Esophagus squamous epithelium (tissue), 4 donors: ENCODE measurements around the gene PCSK9.

ENCODE experiments used
- POLR2A ChIP-seq, 4 donors: fragments of 450-650 bp; IDR thresholded peaks; one replicate each; pipeline ENCODE4 v1.6.1; 2017; ENCODE audit warnings: antibody characterized with exemption in 4 of 4, mild to moderate bottlenecking in 4 of 4, moderate library complexity in 3 of 4
- TF ChIP-seq, protein P1 (sequence below), 6 experiments: fragments of 450-650 bp in 4 of 6; fragments of 200-600 bp in 2 of 6; sonication (generic) in 2 of 6; IDR thresholded peaks; one replicate each; pipeline ENCODE4 v1.5.1; 2016 to 2019; ENCODE audit warnings: antibody characterized with exemption in 6 of 6, mild to moderate bottlenecking in 4 of 6, moderate library complexity in 4 of 6

DNA sequence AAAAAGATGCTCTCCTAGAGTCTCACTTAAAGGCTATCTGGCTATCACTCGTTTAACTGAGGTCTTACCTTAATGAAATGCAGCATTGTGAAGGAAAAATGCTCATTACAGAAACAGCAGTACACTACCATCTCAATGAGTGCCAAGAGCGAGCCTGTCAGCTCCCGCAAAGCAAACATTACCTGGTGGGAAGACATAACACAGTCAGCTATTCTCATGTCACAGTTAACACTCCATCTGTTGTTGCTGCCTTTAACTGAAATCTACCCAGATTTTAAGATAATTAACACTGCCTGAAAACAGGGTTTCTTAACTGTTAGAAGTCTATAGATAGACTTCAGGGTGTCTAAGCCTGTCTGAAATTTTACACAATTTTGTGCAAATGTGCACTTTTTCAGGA, 39.1 kb downstream of the PCSK9 start:
- TF ChIP-seq, protein P1, sequence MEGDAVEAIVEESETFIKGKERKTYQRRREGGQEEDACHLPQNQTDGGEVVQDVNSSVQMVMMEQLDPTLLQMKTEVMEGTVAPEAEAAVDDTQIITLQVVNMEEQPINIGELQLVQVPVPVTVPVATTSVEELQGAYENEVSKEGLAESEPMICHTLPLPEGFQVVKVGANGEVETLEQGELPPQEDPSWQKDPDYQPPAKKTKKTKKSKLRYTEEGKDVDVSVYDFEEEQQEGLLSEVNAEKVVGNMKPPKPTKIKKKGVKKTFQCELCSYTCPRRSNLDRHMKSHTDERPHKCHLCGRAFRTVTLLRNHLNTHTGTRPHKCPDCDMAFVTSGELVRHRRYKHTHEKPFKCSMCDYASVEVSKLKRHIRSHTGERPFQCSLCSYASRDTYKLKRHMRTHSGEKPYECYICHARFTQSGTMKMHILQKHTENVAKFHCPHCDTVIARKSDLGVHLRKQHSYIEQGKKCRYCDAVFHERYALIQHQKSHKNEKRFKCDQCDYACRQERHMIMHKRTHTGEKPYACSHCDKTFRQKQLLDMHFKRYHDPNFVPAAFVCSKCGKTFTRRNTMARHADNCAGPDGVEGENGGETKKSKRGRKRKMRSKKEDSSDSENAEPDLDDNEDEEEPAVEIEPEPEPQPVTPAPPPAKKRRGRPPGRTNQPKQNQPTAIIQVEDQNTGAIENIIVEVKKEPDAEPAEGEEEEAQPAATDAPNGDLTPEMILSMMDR (IDR thresholded peaks at IDR 0.05) = no peak
- no peak for TF ChIP-seq POLR2A (IDR thresholded peaks at IDR 0.05)
